ENCODE results near the gene ARL3.
A peak's percentile ranks its signal among the peaks of the same experiment; 100 is the strongest.

Gene ARL3

DNA sequence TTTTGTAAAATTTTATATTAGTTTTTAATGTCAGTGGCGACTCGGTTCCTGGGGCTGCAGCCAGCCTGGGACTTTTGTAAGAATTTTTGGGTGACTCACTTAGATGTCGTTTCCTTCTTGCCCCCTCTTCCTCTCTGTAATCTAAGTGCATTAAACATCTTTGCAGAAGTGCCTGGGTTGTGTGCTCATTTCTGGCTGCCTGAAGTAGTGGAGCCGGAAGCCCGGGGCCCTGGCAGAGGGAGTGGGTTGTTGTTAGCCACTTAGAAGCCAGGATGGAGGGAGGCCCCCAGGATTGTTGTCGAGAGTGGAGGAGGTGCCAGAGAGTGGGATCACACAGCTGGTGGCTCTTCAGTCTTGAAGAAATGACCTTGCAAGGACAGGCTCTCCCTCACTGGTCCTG is 80.9 kb downstream of the ARL3 start:
- DNase-seq = peak; percentile 62

- no peak for DNase-seq
Measured at GRCh38 chr10:102632394-102633111, 81.6 kb downstream of the ARL3 start.

GRCh38 chr10:102631525-102632393 is 82.4 kb downstream of the ARL3 start:
- DNase-seq = no peak

- DNase-seq = no peak
Measured at GRCh38 chr10:102630663-102631062, 83.5 kb downstream of the ARL3 start.

- no peak for DNase-seq
Measured at GRCh38 chr10:102629661-102630614, 84.3 kb downstream of the ARL3 start.

DNA sequence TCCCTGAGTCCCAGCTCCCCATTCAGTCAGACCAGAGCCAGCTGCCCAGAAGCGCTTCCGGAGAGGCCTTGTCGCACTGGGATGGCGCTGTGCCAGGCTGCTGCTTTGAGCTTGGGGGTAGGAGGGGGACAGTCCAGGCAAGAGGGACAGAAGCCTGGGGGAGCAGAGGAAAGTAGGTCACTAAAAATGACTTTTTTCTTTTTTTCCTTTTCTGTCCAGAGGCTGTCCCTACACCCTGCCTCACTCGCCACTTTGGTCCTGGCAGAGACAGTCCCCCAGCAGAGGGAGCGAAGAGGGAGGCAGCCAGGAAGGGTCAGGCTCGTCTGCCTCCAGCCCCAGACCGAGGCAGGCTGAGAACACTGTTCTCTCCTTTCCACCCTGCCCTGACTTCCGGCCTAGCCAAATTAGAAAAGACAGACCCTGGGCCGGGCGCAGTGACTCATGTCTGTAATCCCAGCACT is 85.7 kb downstream of the ARL3 start:
- DNase-seq = no peak

- no peak for DNase-seq
Measured at GRCh38 chr10:102627736-102628293, 86.4 kb downstream of the ARL3 start.

GRCh38 chr10:102627291-102627735 is 86.9 kb downstream of the ARL3 start:
- DNase-seq = no peak

DNA sequence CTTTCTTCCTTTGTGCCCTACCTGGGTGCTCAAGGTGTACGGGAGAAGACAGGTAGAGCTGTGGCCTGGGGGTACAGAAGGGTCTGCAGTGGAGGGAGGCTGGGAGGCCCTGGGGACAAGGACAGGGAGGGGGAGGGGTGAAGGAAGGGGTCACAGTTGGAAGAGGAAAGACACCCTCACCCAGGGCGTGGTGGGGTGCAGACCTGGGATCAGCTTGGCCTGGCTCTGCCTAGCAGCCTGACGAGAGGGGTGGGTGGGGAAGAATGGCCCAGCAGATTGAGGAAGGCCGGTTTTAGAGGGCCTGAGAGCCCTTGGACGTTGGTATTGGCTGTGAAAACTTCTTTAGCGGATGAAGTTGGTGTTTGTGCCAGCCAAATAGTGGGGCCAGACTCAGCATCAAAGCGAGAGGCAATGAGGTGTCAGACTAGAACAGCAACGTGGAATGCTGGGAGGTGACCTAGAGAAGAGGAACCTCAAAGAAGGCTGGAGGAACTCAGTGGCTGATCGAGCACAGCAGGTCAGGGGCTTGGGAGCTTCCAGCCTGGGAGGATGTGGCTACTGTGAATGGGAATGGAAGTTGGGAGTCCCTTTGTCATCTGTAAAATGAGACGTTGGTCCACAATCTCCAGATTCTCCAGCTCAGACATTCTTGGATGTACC is 88.0 kb downstream of the ARL3 start:
- DNase-seq = no peak

DNA sequence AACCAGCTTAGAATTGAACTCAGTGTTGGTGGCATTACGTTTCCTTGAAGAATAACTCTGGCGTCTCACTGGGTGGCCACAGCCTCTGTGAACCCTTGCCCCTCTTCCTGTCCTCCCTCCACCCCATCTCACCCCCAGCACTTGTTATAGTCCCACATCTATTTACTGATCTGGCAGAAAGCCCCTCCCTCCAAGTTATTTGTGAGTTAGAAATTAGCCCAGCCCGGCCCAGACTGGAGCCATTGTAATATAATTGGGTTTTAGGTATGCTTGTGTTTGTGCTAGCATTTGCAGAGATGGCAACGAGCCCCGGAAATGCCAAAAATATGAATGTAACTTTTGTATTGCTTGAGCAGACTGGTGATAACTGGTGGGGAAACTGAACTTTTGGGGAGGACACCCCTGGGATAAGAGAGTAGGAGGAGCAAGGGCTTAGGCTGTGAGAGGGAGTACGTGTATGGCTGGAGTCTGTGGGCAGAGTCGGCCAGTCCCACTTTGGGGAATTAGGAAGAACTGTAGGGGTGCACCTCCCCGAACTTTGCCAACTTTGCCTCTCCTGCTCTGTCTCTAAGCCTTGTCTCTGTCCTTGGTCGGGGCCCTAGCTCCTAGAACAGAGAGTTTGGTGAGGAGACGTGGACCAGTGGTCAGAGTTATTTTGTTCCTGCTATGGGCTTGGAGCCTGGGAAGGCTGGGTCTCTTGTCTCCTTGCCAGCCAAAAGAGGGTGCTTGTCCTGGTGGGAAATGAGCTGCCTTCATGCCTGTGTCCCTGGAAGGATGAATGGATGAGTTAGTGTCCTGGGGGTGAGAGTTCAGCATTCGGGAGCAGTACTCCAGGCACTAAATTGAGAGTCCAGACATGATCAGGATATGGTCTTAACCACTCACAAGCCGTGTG is 89.2 kb downstream of the ARL3 start:
- DNase-seq = no peak

GRCh38 chr10:102624094-102624493 is 90.1 kb downstream of the ARL3 start:
- no peak for DNase-seq

Data from stimulated activated CD4-positive, alpha-beta T cell treated with anti-CD3 and anti-CD28 coated beads, Interleukin-15, amount 100 ng/mL, for 24 hours (primary cell).